ENCODE data around the gene SEC61A2.
"Not testable (repeated sequence)": the region's sequence is repeated elsewhere in the genome, so short reads cannot be mapped to it uniquely, and the experiment has no call there.

DNA sequence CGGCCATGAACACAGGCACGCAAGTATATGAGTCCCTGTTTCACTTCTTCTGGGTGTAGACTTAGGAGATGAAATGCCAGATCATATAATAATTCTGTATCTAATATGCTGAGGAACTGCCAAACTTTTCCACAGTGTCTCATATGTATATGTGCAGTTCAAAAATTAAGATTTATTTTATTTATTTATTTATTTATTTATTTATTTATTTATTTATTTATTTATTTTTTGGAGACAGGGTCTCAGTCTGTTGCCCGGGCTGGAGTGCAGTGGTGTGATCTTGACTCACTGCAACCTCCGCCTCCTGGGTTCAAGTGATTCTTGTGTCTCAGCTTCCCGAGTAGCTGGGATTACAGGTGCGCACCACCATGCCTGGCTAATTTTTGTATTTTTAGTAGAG, 42.0 kb downstream of the SEC61A2 start:
- not testable (repeated sequence) for TF ChIP-seq POLR2A (IDR thresholded peaks at IDR 0.05; ENCODE audit: low read depth, low read length); POLR2AphosphoS5 (IDR thresholded peaks at IDR 0.05; ENCODE audit: insufficient read depth, low read depth, low read length); EZH2 (IDR thresholded peaks at IDR 0.05; ENCODE audit: borderline replicate concordance, low read depth, low read length, severe bottlenecking); MYC (IDR thresholded peaks at IDR 0.05; ENCODE audit: low read depth, low read length); JUN (IDR thresholded peaks at IDR 0.05; ENCODE audit: borderline replicate concordance, insufficient read depth, insufficient read length, low read depth); GATA2 (IDR thresholded peaks at IDR 0.05; ENCODE audit: insufficient read depth, insufficient read length, low read depth, low read length); FOS (IDR thresholded peaks at IDR 0.05; ENCODE audit: borderline replicate concordance, insufficient read depth, low read length)
- TF ChIP-seq, protein P1, sequence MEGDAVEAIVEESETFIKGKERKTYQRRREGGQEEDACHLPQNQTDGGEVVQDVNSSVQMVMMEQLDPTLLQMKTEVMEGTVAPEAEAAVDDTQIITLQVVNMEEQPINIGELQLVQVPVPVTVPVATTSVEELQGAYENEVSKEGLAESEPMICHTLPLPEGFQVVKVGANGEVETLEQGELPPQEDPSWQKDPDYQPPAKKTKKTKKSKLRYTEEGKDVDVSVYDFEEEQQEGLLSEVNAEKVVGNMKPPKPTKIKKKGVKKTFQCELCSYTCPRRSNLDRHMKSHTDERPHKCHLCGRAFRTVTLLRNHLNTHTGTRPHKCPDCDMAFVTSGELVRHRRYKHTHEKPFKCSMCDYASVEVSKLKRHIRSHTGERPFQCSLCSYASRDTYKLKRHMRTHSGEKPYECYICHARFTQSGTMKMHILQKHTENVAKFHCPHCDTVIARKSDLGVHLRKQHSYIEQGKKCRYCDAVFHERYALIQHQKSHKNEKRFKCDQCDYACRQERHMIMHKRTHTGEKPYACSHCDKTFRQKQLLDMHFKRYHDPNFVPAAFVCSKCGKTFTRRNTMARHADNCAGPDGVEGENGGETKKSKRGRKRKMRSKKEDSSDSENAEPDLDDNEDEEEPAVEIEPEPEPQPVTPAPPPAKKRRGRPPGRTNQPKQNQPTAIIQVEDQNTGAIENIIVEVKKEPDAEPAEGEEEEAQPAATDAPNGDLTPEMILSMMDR (IDR thresholded peaks at IDR 0.05; ENCODE audit: extremely low read depth in 1 of 2, insufficient read depth in 1 of 2, low read depth in 1 of 2, low read length in 2 of 2) = not testable (repeated sequence)

Measured in endothelial cell of umbilical vein (primary cell).